MM.1S (cell line): ENCODE measurements around the gene DSCAML1.

Experiments
- DNase-seq: peaks from one replicate; pipeline ENCODE4 v3.0.0-alpha.2; 2015
- H2AFZ ChIP-seq: fragments of 300-600 bp; sonication (generic); 2 replicates; pipeline ENCODE4 v1.6.0; 2016; ENCODE audit warnings: antibody characterized with exemption, low read length
- H3F3A ChIP-seq: fragments of 300-600 bp; sonication (generic); 2 replicates; pipeline ENCODE4 v1.6.1; 2016; ENCODE audit warnings: mild to moderate bottlenecking, antibody characterized with exemption, low read length, moderate library complexity, mixed read lengths; ENCODE audit not compliant: insufficient read depth
- H3K27ac ChIP-seq: fragments of 300-600 bp; sonication (generic); 2 replicates; pipeline ENCODE4 v1.5.1; 2016; ENCODE audit warnings: mild to moderate bottlenecking, low read length
- H3K27me3 ChIP-seq: fragments of 300-600 bp; sonication (generic); replicated peaks from 2 replicates; pipeline ENCODE4 v1.6.0; 2016; ENCODE audit warnings: low read length; ENCODE audit not compliant: insufficient read depth
- H3K36me3 ChIP-seq: fragments of 300-600 bp; sonication (generic); replicated peaks from 2 replicates; pipeline ENCODE4 v1.6.1; 2016; ENCODE audit warnings: mild to moderate bottlenecking, low read length, mixed read lengths; ENCODE audit not compliant: insufficient read depth
- H3K4me1 ChIP-seq: fragments of 300-600 bp; sonication (generic); 2 replicates; pipeline ENCODE4 v1.6.1; 2016; ENCODE audit warnings: low read length, mixed read lengths
- H3K4me2 ChIP-seq: fragments of 300-600 bp; sonication (generic); 2 replicates; pipeline ENCODE4 v1.6.0; 2016; ENCODE audit warnings: low read depth, low read length
- H3K4me3 ChIP-seq: fragments of 300-600 bp; sonication (generic); 2 replicates; pipeline ENCODE4 v1.5.1; 2016; ENCODE audit warnings: low read length, mixed read lengths
- H3K79me2 ChIP-seq: fragments of 300-600 bp; sonication (generic); 2 replicates; pipeline ENCODE4 v1.6.1; 2016; ENCODE audit warnings: mixed run types, low read length, mixed read lengths
- H3K9ac ChIP-seq: fragments of 300-600 bp; sonication (generic); 2 replicates; pipeline ENCODE4 v1.6.1; 2016; ENCODE audit warnings: low read length, mixed read lengths
- H3K9me2 ChIP-seq: fragments of 300-600 bp; sonication (generic); replicated peaks from 2 replicates; pipeline ENCODE4 v1.6.1; 2016; ENCODE audit warnings: mild to moderate bottlenecking, low read length, mixed read lengths; ENCODE audit not compliant: insufficient read depth
- H3K9me3 ChIP-seq: fragments of 300-600 bp; sonication (generic); replicated peaks from 2 replicates; pipeline ENCODE4 v1.6.1; 2016; ENCODE audit warnings: mild to moderate bottlenecking, low read length, mixed read lengths; ENCODE audit not compliant: insufficient read depth
- H4K20me1 ChIP-seq: fragments of 300-600 bp; sonication (generic); 2 replicates; pipeline ENCODE4 v1.6.1; 2016; ENCODE audit warnings: mild to moderate bottlenecking, low read length, moderate library complexity, mixed read lengths; ENCODE audit not compliant: insufficient read depth
- EZH2 ChIP-seq: fragments of 300-600 bp; sonication (generic); optimal IDR thresholded peaks from 2 replicates; pipeline ENCODE3; 2017; ENCODE audit warnings: low read depth, mild to moderate bottlenecking, antibody characterized with exemption, low read length, mixed read lengths
- EZH2phosphoT487 ChIP-seq: fragments of 300-600 bp; sonication (generic); IDR thresholded peaks from 2 replicates; pipeline ENCODE4 v1.6.1; 2018; ENCODE audit warnings: antibody characterized with exemption, low read length
- TF ChIP-seq, protein P1 (sequence below): fragments of 300-600 bp; sonication (generic); IDR thresholded peaks from 2 replicates; pipeline ENCODE4 v1.5.1; 2016; ENCODE audit warnings: antibody characterized with exemption, low read length, mixed read lengths

DSCAML1 gene

DNA sequence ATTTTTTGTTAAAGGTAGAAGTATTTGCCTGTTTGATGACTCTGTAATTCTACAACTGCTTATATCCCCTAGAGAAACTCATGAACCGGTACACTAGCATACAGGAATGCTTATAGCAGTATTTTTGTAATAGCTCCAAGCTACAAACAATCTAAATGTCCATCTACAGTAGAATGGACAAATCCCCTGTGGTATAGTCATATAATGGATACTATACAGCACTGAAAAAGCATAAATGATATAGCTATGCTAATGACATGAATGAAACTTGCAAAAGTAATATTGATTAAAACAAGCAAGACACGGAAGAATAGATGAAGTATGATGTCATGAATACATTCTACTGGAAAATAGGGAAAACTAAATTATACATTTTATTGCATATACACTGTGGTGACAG lies 326.4 kb downstream of the DSCAML1 start:
- H3K9me3 ChIP-seq, result no peaks in the 10 kb centered on the region
- H4K20me1 ChIP-seq, result no peaks in the 10 kb centered on the region
- H3F3A ChIP-seq, result no peaks in the 10 kb centered on the region
- H3K4me1 ChIP-seq, result no peaks in the 10 kb centered on the region
- H3K9me2 ChIP-seq, result no peaks in the 10 kb centered on the region
- H2AFZ ChIP-seq, result no peak overlapping the region
- H3K27me3 ChIP-seq, result peaks cover 50% of the 10 kb centered on the region
- no peaks in the 10 kb centered on the region for H3K36me3 ChIP-seq
- no peak overlapping the region for H3K27ac ChIP-seq
- no peaks in the 10 kb centered on the region for H3K79me2 ChIP-seq
- DNase-seq, result no peak
- no peak overlapping the region for H3K4me2 ChIP-seq
- no peak overlapping the region for H3K4me3 ChIP-seq
- H3K9ac ChIP-seq, result no peak overlapping the region
- no peak for TF ChIP-seq EZH2

DNA sequence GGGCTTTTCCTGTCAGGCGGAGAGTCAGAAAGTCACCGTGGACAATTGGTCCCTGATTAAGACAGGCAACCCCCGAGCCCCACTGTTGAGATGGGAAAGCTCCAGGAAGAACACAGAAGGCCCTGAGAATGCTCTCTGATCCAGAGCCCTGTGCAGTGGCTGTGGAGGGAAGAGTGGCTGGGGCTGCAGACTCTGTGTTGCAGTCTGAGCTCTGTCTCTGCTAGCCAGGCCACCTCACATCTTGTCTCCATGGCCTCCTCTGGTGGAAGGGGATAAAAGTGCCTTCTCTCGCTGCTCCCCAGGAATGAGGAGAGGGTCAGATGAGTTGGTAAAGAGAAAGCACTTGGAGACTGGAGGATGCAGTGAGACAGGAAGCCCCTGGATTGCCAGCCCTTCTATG lies 328.1 kb downstream of the DSCAML1 start:
- Histone ChIP-seq H2AFZ (no peak overlapping the region), H3K4me1 (no peaks in the 10 kb centered on the region), H3K27me3 (peaks cover 56% of the 10 kb centered on the region), H4K20me1 (no peaks in the 10 kb centered on the region), H3K27ac (no peak overlapping the region), H3K9me2 (no peaks in the 10 kb centered on the region), H3K36me3 (no peaks in the 10 kb centered on the region), H3K4me2 (no peak overlapping the region), H3K9me3 (no peaks in the 10 kb centered on the region), H3K4me3 (no peak overlapping the region), H3K79me2 (no peaks in the 10 kb centered on the region), H3F3A (no peaks in the 10 kb centered on the region), H3K9ac (no peak overlapping the region)
- TF ChIP-seq EZH2 (no peak), EZH2phosphoT487 (no peak)
- DNase-seq, result no peak

DNA sequence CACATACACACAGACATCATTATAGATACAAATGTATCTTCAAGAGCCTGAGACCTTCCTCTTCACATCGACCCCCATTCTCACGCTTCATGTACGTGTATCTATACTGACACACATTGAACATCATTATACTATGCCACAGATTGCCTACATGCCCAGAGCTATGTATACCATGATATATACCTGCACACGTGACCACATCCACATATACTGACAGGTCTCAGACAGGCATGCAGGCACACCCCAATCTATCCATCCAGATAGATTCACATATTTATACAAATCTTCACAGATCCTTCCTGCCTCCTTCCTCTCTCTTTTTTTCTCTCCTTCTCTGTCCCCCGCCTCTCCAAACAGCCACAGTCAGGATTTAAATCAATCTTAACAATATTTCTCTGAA lies 329.2 kb downstream of the DSCAML1 start:
- no peak for TF ChIP-seq EZH2phosphoT487
- H3K79me2 ChIP-seq, result no peaks in the 10 kb centered on the region
- no peaks in the 10 kb centered on the region for H4K20me1 ChIP-seq
- no peak overlapping the region for H3K4me3 ChIP-seq
- no peak overlapping the region for H3K4me2 ChIP-seq
- no peak overlapping the region for H3K27ac ChIP-seq
- H2AFZ ChIP-seq, result no peak overlapping the region
- no peaks in the 10 kb centered on the region for H3F3A ChIP-seq
- H3K9me2 ChIP-seq, result no peaks in the 10 kb centered on the region
- no peaks in the 10 kb centered on the region for H3K36me3 ChIP-seq
- no peak overlapping the region for H3K9ac ChIP-seq
- no peaks in the 10 kb centered on the region for H3K9me3 ChIP-seq
- H3K27me3 ChIP-seq, result peaks cover 59% of the 10 kb centered on the region
- DNase-seq, result no peak
- H3K4me1 ChIP-seq, result no peaks in the 10 kb centered on the region

DNA sequence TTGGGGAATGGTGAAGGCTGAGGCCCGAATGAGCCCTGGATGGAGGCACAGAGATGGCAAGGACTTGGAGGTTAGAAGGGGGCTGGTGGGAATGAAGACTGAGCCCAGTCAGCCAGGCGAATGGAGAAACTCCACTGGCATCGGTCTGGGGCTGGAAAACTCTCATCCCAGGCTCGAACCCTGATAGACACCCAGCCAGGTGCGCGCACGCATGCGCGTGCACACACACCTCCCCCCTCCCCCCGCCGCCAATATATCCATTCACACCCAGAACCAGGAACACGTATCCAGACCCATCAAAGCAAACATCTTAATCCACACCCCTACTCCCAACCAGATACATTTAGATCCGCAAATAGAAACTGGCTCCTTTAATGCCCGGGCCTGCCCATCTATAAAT lies 330.1 kb downstream of the DSCAML1 start:
- H3K9ac ChIP-seq, result no peak overlapping the region
- DNase-seq, result no peak
- H3K27me3 ChIP-seq, result peaks cover 53% of the 10 kb centered on the region
- H4K20me1 ChIP-seq, result no peaks in the 10 kb centered on the region
- no peaks in the 10 kb centered on the region for H3K79me2 ChIP-seq
- no peak overlapping the region for H3K27ac ChIP-seq
- H3K4me1 ChIP-seq, result no peaks in the 10 kb centered on the region
- TF ChIP-seq EZH2phosphoT487 (no peak), EZH2 (no peak)
- TF ChIP-seq, protein P1, sequence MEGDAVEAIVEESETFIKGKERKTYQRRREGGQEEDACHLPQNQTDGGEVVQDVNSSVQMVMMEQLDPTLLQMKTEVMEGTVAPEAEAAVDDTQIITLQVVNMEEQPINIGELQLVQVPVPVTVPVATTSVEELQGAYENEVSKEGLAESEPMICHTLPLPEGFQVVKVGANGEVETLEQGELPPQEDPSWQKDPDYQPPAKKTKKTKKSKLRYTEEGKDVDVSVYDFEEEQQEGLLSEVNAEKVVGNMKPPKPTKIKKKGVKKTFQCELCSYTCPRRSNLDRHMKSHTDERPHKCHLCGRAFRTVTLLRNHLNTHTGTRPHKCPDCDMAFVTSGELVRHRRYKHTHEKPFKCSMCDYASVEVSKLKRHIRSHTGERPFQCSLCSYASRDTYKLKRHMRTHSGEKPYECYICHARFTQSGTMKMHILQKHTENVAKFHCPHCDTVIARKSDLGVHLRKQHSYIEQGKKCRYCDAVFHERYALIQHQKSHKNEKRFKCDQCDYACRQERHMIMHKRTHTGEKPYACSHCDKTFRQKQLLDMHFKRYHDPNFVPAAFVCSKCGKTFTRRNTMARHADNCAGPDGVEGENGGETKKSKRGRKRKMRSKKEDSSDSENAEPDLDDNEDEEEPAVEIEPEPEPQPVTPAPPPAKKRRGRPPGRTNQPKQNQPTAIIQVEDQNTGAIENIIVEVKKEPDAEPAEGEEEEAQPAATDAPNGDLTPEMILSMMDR, result no peak
- no peak overlapping the region for H2AFZ ChIP-seq
- H3K9me2 ChIP-seq, result no peaks in the 10 kb centered on the region
- H3F3A ChIP-seq, result no peaks in the 10 kb centered on the region
- no peak overlapping the region for H3K4me2 ChIP-seq
- H3K36me3 ChIP-seq, result no peaks in the 10 kb centered on the region
- no peaks in the 10 kb centered on the region for H3K9me3 ChIP-seq
- no peak overlapping the region for H3K4me3 ChIP-seq
